Right lobe of liver (tissue), 6 donors: Measurements from ENCODE around the gene SETBP1. TPM values are rescaled to one million over a fixed set of nuclear protein-coding genes. Genes with fewer than 3 reads are reported as not detected.

ENCODE experiments used
- ATAC-seq, 4 donors: fragments of 200-7000 bp; cut with Tn5 transposase; one replicate each; pipeline ENCODE4 v1.9.1; 2020; ENCODE audit warnings: mild to moderate bottlenecking in 4 of 4, moderate library complexity in 4 of 4
- DNase-seq, 3 donors: peaks; one replicate each; pipeline ENCODE4 v3.0.0-alpha.2; 2020
- H3K27ac ChIP-seq, 3 donors: fragments of 200-600 bp; one replicate each; pipeline ENCODE4 v1.8.0; 2022
- H3K27me3 ChIP-seq, 2 donors: fragments of 200-600 bp; one replicate each; pipeline ENCODE4 v1.8.0; 2022
- H3K36me3 ChIP-seq, 4 donors: fragments of 200-600 bp; sonication (generic) in 1 of 4; one replicate each; pipeline versions ENCODE4 v1.5.1 to v1.8.0; 2017 to 2022; ENCODE audit warnings: control low read depth in 1 of 4
- H3K4me1 ChIP-seq, 4 donors: fragments of 200-600 bp; sonication (generic) in 1 of 4; one replicate each; pipeline versions ENCODE4 v1.5.1 to v1.8.0; 2017 to 2022; ENCODE audit warnings: control low read depth in 1 of 4
- H3K4me3 ChIP-seq, 3 donors: fragments of 200-600 bp; one replicate each; pipeline ENCODE4 v1.8.0; 2022
- H3K9me3 ChIP-seq, 4 donors: fragments of 200-600 bp; sonication (generic) in 1 of 4; one replicate each; pipeline versions ENCODE4 v1.5.1 to v1.8.0; 2017 to 2022; ENCODE audit warnings: control low read depth in 1 of 4
- CTCF ChIP-seq, 4 donors: fragments of 200-600 bp in 3 of 4; fragments of 450-650 bp in 1 of 4; IDR thresholded peaks; one replicate each; pipeline versions ENCODE4 v1.5.1 to v1.8.0; 2016 to 2022; ENCODE audit warnings: antibody characterized with exemption in 4 of 4, mild to moderate bottlenecking in 2 of 4
- POLR2A ChIP-seq: fragments of 450-650 bp; IDR thresholded peaks from one replicate; pipeline ENCODE4 v1.6.1; 2017; ENCODE audit warnings: antibody characterized with exemption, mild to moderate bottlenecking
- WGBS: methylation state at CpG from one replicate; pipeline ENCODE4 v1.1.6; 2018; ENCODE audit warnings: low coverage, low lambda C conversion rate; ENCODE audit not compliant: insufficient coverage; ENCODE audit errors: missing lambda C conversion rate; 5-methylcytosine and 5-hydroxymethylcytosine counted together
- intact Hi-C, 2 donors: fragments of 100-400 bp; cut with DNase I; formaldehyde crosslinking; loops; one replicate each; pipeline versions ENCODE4 v1.11.2 to v1.14.1; 2022
- total RNA-seq, 6 experiments: library from RNA; depleted of rRNA in 2 of 6; stranded (reverse); fragments of >200 nt in 2 of 6; fragmentation: NEBNext Ultra II Directional in 3 of 6; extraction: Animal tissue kit (Norgen Biotek cat#: 25700) in 3 of 6; gene quantifications; one replicate each; pipeline versions ENCODE4 v1.1.0 to v1.2.4, GENCODE V29; 2016 to 2023
- donor health status: DM: no; HTN: yes; CAD: no.
- donor health status: DM: no; HTN: no; CAD: no.
- donor health status: DM: no; HTN: no; CAD: no.
- donor health status: DM: no; HTN: yes; CAD: no.
- donor health status: DM: no; HTN: yes; CAD: no.

SETBP1 gene
- total RNA-seq, 6 experiments from 2014 or later: 14.3 to 29.1 (median 16.6) TPM

- 68% methylated on average over 4 of the region's 4 CpGs for WGBS
- H3K27me3 ChIP-seq: no peaks in the 10 kb centered on the region
- H3K4me3 ChIP-seq: no peak overlapping the region
- TF ChIP-seq POLR2A (no peak), CTCF (IDR thresholded peaks at IDR 0.05) (no peak)
- DNase-seq (no peak), ATAC-seq (peak; percentile 57 to 77 (median 72))
- intact Hi-C loops: no loop called here
- H3K4me1 ChIP-seq: peaks cover 0 to 6% (median 0%) of the 10 kb centered on the region in 4 donors
- no peak overlapping the region for H3K27ac ChIP-seq
- H3K36me3 ChIP-seq: no peaks in the 10 kb centered on the region
- no peaks in the 10 kb centered on the region for H3K9me3 ChIP-seq
These were observed 344.4 kb downstream of the SETBP1 start for GRCh38 chr18:45025089-45025450.

GRCh38 chr18:45026162-45026561 is 345.5 kb downstream of the SETBP1 start:
- no peak overlapping the region for H3K4me3 ChIP-seq
- no peaks in the 10 kb centered on the region for H3K36me3 ChIP-seq
- peaks cover 0 to 6% (median 0%) of the 10 kb centered on the region in 4 donors for H3K4me1 ChIP-seq
- 75% methylated on average over 3 of the region's 3 CpGs for whole genome bisulfite sequencing
- no peaks in the 10 kb centered on the region for H3K9me3 ChIP-seq
- intact Hi-C loops: no loop called here
- TF ChIP-seq POLR2A: no peak
- TF ChIP-seq CTCF (IDR thresholded peaks at IDR 0.05): no peak
- ATAC-seq: peak in 1 of 4 donors; percentile 33
- no peaks in the 10 kb centered on the region for H3K27me3 ChIP-seq
- no peak for DNase-seq
- no peak overlapping the region for H3K27ac ChIP-seq

GRCh38 chr18:45034179-45034578 is 353.5 kb downstream of the SETBP1 start:
- TF ChIP-seq POLR2A (no peak), CTCF (IDR thresholded peaks at IDR 0.05) (no peak)
- no peak overlapping the region for H3K27ac ChIP-seq
- no peaks in the 10 kb centered on the region for H3K4me1 ChIP-seq
- no peak for DNase-seq
- intact Hi-C loops: no loop called here
- 48% methylated on average over 8 of the region's 8 CpGs for WGBS
- H3K4me3 ChIP-seq: no peak overlapping the region
- H3K36me3 ChIP-seq: no peaks in the 10 kb centered on the region
- no peaks in the 10 kb centered on the region for H3K9me3 ChIP-seq
- peak in 1 of 4 donors; percentile 14 for ATAC-seq
- H3K27me3 ChIP-seq: no peaks in the 10 kb centered on the region

GRCh38 chr18:45037618-45038017 is 356.9 kb downstream of the SETBP1 start:
- Histone ChIP-seq H3K27me3 (no peaks in the 10 kb centered on the region), H3K9me3 (no peaks in the 10 kb centered on the region), H3K4me3 (no peak overlapping the region), H3K4me1 (no peaks in the 10 kb centered on the region), H3K36me3 (no peaks in the 10 kb centered on the region), H3K27ac (no peak overlapping the region)
- WGBS: 95% methylated on average over 2 of the region's 2 CpGs
- intact Hi-C loops: no loop called here
- DNase-seq (no peak), ATAC-seq (no peak)
- TF ChIP-seq POLR2A (no peak), CTCF (IDR thresholded peaks at IDR 0.05) (no peak)

GRCh38 chr18:45039376-45039775 is 358.7 kb downstream of the SETBP1 start:
- TF ChIP-seq POLR2A: no peak
- no peak for TF ChIP-seq CTCF (IDR thresholded peaks at IDR 0.05)
- DNase-seq: no peak
- no peaks in the 10 kb centered on the region for H3K36me3 ChIP-seq
- intact Hi-C loops: no loop called here
- H3K27ac ChIP-seq: no peak overlapping the region
- no peak overlapping the region for H3K4me3 ChIP-seq
- WGBS: 92% methylated on average over 4 of the region's 5 CpGs
- no peak for ATAC-seq
- H3K27me3 ChIP-seq: no peaks in the 10 kb centered on the region
- no peaks in the 10 kb centered on the region for H3K9me3 ChIP-seq
- H3K4me1 ChIP-seq: no peaks in the 10 kb centered on the region
